ENCODE measurements around the gene POPDC2. TPM values are rescaled to one million over a fixed set of nuclear protein-coding genes. Genes with fewer than 3 reads are reported as not detected.

The POPDC2 gene
- polyA plus RNA-seq, 4 donors: 1.8 to 8.6 (median 3.3) TPM

DNA sequence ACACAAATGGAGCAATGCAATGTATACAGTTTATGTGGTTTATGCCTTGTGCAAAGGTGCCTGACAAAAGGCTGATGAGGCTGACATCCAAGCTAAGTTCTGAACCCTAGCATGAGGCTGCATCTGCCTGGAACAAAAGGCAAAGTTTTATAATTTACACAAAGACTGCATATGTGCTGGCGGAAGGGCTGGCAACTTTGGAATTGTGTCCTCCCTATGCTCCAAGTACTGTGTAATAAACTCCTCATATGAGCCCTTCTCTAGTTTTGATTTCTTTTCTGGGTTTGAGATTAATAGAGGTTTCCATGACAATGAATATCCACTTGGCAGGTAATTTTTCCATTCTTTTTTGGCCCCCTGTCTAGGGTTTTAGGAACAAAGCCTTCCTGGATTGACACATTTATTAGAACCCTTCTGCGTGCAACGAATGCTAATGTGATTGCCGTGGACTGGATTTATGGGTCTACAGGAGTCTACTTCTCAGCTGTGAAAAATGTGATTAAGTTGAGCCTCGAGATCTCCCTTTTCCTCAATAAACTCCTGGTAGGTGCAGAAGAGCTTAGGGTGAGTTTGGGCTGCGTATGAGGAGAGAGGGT is 51.9 kb downstream of the POPDC2 start:
- 87 to 90% (median 87%) methylated on average over 6 of the region's 6 CpGs for WGBS, 3 donors
- no peak for DNase-seq
- Histone ChIP-seq H3K27ac (ENCODE audit: low read depth in 1 of 3, low read length in 2 of 3) (no peak overlapping the region), H3K4me3 (ENCODE audit: low read depth in 1 of 3, low read length in 3 of 3) (no peak overlapping the region), H3K9me3 (ENCODE audit: control insufficient read depth in 2 of 2, insufficient read depth in 1 of 2, low read depth in 1 of 2, low read length in 1 of 2) (no peaks in the 10 kb centered on the region), H3K4me1 (ENCODE audit: control insufficient read depth in 3 of 3, insufficient read depth in 2 of 3, low read depth in 1 of 3, low read length in 2 of 3) (no peaks in the 10 kb centered on the region), H3K36me3 (ENCODE audit: control insufficient read depth in 3 of 3, insufficient read depth in 2 of 3, low read depth in 1 of 3, low read length in 3 of 3) (peaks cover 0 to 3% (median 0%) of the 10 kb centered on the region in 3 donors), H3K27me3 (ENCODE audit: control insufficient read depth in 3 of 3, insufficient read depth in 3 of 3, low read length in 3 of 3) (no peaks in the 10 kb centered on the region)
- no peak for FAIRE-seq

DNA sequence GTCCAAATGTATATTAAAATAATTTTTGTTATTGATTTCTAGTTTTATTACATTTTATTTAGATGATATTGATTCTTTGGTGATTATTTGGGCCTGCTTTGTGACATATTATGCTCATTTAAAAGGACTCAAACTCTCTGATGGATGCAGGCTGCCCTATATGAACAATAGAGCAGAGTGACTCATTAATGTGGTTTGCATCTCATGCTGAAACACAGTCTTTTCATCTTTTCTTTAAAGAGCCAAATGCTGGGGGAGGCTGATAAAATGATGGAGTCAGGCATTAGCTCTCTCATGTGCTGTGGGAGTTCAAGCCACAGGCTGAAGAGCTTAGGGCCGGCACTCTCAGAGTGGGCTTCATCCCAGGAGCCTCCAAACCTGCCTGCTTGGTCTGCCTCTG is 55.5 kb downstream of the POPDC2 start:
- no peak for DNase-seq
- 70 to 84% (median 77%) methylated on average over 1 of the region's 1 CpG for WGBS, 3 donors
- Histone ChIP-seq H3K27ac (ENCODE audit: low read depth in 1 of 3, low read length in 2 of 3) (no peak overlapping the region), H3K9me3 (ENCODE audit: control insufficient read depth in 2 of 2, insufficient read depth in 1 of 2, low read depth in 1 of 2, low read length in 1 of 2) (no peaks in the 10 kb centered on the region), H3K4me1 (ENCODE audit: control insufficient read depth in 3 of 3, insufficient read depth in 2 of 3, low read depth in 1 of 3, low read length in 2 of 3) (no peaks in the 10 kb centered on the region), H3K4me3 (ENCODE audit: low read depth in 1 of 3, low read length in 3 of 3) (no peak overlapping the region), H3K36me3 (ENCODE audit: control insufficient read depth in 3 of 3, insufficient read depth in 2 of 3, low read depth in 1 of 3, low read length in 3 of 3) (peaks cover 0 to 3% (median 0%) of the 10 kb centered on the region in 3 donors), H3K27me3 (ENCODE audit: control insufficient read depth in 3 of 3, insufficient read depth in 3 of 3, low read length in 3 of 3) (no peaks in the 10 kb centered on the region)
- no peak for FAIRE-seq

GRCh38 chr3:119602676-119603075 is 57.7 kb downstream of the POPDC2 start:
- Histone ChIP-seq H3K9me3 (ENCODE audit: control insufficient read depth in 2 of 2, insufficient read depth in 1 of 2, low read depth in 1 of 2, low read length in 1 of 2) (no peaks in the 10 kb centered on the region), H3K36me3 (ENCODE audit: control insufficient read depth in 3 of 3, insufficient read depth in 2 of 3, low read depth in 1 of 3, low read length in 3 of 3) (peaks cover 0 to 3% (median 0%) of the 10 kb centered on the region in 3 donors), H3K4me1 (ENCODE audit: control insufficient read depth in 3 of 3, insufficient read depth in 2 of 3, low read depth in 1 of 3, low read length in 2 of 3) (peaks cover 0 to 4% (median 0%) of the 10 kb centered on the region in 3 donors), H3K27ac (ENCODE audit: low read depth in 1 of 3, low read length in 2 of 3) (no peak overlapping the region), H3K27me3 (ENCODE audit: control insufficient read depth in 3 of 3, insufficient read depth in 3 of 3, low read length in 3 of 3) (no peaks in the 10 kb centered on the region), H3K4me3 (ENCODE audit: low read depth in 1 of 3, low read length in 3 of 3) (no peak overlapping the region)
- FAIRE-seq (no peak), DNase-seq (no peak)
- WGBS, 3 donors: 64 to 90% (median 78%) methylated on average over 1 of the region's 1 CpG

DNA sequence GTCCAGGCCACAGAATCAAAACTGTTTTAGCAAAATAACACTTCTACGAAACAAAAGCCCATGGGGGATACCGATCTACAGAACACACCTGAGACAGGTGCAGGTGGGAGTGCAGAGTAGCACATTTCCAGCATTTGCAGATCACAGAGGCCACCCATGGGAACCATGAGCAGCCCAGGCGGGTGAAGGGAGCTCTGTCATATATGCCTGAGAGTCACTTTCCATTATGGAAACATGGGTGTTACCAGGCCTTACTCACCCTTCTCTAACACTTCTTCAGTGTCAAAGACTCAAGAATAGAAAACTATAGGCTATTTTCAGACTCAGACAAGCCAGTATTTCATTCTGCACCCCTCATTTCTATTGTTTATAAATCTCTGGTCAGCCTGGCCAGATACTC is 59.2 kb downstream of the POPDC2 start:
- DNase-seq (no peak), FAIRE-seq (no peak)
- no peaks in the 10 kb centered on the region for H3K36me3 ChIP-seq (ENCODE audit: control insufficient read depth in 3 of 3, insufficient read depth in 2 of 3, low read depth in 1 of 3, low read length in 3 of 3)
- H3K4me1 ChIP-seq (ENCODE audit: control insufficient read depth in 3 of 3, insufficient read depth in 2 of 3, low read depth in 1 of 3, low read length in 2 of 3): peaks cover 0 to 8% (median 0%) of the 10 kb centered on the region in 3 donors
- H3K9me3 ChIP-seq (ENCODE audit: control insufficient read depth in 2 of 2, insufficient read depth in 1 of 2, low read depth in 1 of 2, low read length in 1 of 2): no peaks in the 10 kb centered on the region
- no peak overlapping the region for H3K27ac ChIP-seq (ENCODE audit: low read depth in 1 of 3, low read length in 2 of 3)
- no peaks in the 10 kb centered on the region for H3K27me3 ChIP-seq (ENCODE audit: control insufficient read depth in 3 of 3, insufficient read depth in 3 of 3, low read length in 3 of 3)
- H3K4me3 ChIP-seq (ENCODE audit: low read depth in 1 of 3, low read length in 3 of 3): no peak overlapping the region
- WGBS, 3 donors: 86 to 92% (median 91%) methylated on average over 3 of the region's 3 CpGs

GRCh38 chr3:119600732-119601131 is 59.7 kb downstream of the POPDC2 start:
- H3K4me1 ChIP-seq (ENCODE audit: control insufficient read depth in 3 of 3, insufficient read depth in 2 of 3, low read depth in 1 of 3, low read length in 2 of 3): peaks cover 0 to 8% (median 0%) of the 10 kb centered on the region in 3 donors
- FAIRE-seq: no peak
- DNase-seq: no peak
- H3K27ac ChIP-seq (ENCODE audit: low read depth in 1 of 3, low read length in 2 of 3): no peak overlapping the region
- H3K36me3 ChIP-seq (ENCODE audit: control insufficient read depth in 3 of 3, insufficient read depth in 2 of 3, low read depth in 1 of 3, low read length in 3 of 3): no peaks in the 10 kb centered on the region
- H3K4me3 ChIP-seq (ENCODE audit: low read depth in 1 of 3, low read length in 3 of 3): no peak overlapping the region
- no peaks in the 10 kb centered on the region for H3K27me3 ChIP-seq (ENCODE audit: control insufficient read depth in 3 of 3, insufficient read depth in 3 of 3, low read length in 3 of 3)
- H3K9me3 ChIP-seq (ENCODE audit: control insufficient read depth in 2 of 2, insufficient read depth in 1 of 2, low read depth in 1 of 2, low read length in 1 of 2): no peaks in the 10 kb centered on the region
- 63 to 72% (median 69%) methylated on average over 3 to 5 of the region's 5 CpGs for WGBS, 3 donors

DNA sequence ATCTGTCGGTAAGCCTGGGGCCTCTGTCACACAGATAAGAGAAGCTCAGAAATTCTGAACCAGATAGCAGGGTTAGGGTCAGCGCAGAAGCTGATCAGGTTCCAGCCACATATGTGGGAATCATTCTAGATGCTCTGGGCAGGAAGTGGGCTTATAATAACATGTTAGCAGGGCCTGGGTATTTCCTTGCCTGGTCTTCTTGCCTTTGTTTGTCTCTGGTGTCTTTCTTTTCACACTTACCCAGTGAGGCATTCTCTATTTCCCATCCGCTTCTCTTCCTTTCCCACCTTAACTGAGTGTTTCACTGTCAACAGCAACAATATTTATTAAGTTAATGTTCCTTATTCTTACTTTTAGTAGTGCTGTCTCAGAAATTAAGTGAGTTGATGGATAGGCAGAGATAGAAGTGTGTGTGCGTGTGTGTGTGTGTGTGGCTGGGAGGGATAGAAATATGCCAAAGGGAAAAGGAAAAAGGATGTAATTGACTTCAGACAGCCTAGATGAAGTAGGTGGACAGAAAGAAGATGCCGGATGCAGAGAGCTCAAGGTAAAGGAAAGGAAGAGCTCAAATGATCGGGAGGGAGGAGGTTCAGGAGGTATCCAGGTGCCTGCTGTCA is 60.7 kb downstream of the POPDC2 start:
- H3K4me1 ChIP-seq (ENCODE audit: control insufficient read depth in 3 of 3, insufficient read depth in 2 of 3, low read depth in 1 of 3, low read length in 2 of 3): peaks cover 0 to 8% (median 0%) of the 10 kb centered on the region in 3 donors
- H3K9me3 ChIP-seq (ENCODE audit: control insufficient read depth in 2 of 2, insufficient read depth in 1 of 2, low read depth in 1 of 2, low read length in 1 of 2): no peaks in the 10 kb centered on the region
- H3K4me3 ChIP-seq (ENCODE audit: low read depth in 1 of 3, low read length in 3 of 3): no peak overlapping the region
- H3K27ac ChIP-seq (ENCODE audit: low read depth in 1 of 3, low read length in 2 of 3): no peak overlapping the region
- DNase-seq (no peak), FAIRE-seq (no peak)
- no peaks in the 10 kb centered on the region for H3K27me3 ChIP-seq (ENCODE audit: control insufficient read depth in 3 of 3, insufficient read depth in 3 of 3, low read length in 3 of 3)
- 89 to 96% (median 91%) methylated on average over 6 of the region's 6 CpGs for WGBS, 3 donors
- no peaks in the 10 kb centered on the region for H3K36me3 ChIP-seq (ENCODE audit: control insufficient read depth in 3 of 3, insufficient read depth in 2 of 3, low read depth in 1 of 3, low read length in 3 of 3)

- Histone ChIP-seq H3K36me3 (ENCODE audit: control insufficient read depth in 3 of 3, insufficient read depth in 2 of 3, low read depth in 1 of 3, low read length in 3 of 3) (no peaks in the 10 kb centered on the region), H3K27ac (ENCODE audit: low read depth in 1 of 3, low read length in 2 of 3) (peak overlapping the region in 1 of 3 donors; percentile 33), H3K27me3 (ENCODE audit: control insufficient read depth in 3 of 3, insufficient read depth in 3 of 3, low read length in 3 of 3) (no peaks in the 10 kb centered on the region), H3K4me3 (ENCODE audit: low read depth in 1 of 3, low read length in 3 of 3) (no peak overlapping the region), H3K9me3 (ENCODE audit: control insufficient read depth in 2 of 2, insufficient read depth in 1 of 2, low read depth in 1 of 2, low read length in 1 of 2) (no peaks in the 10 kb centered on the region), H3K4me1 (ENCODE audit: control insufficient read depth in 3 of 3, insufficient read depth in 2 of 3, low read depth in 1 of 3, low read length in 2 of 3) (peaks cover 0 to 8% (median 0%) of the 10 kb centered on the region in 3 donors)
- 85 to 92% (median 91%) methylated on average over 1 of the region's 1 CpG for WGBS, 3 donors
- DNase-seq: no peak
- no peak for FAIRE-seq
Measured at GRCh38 chr3:119598410-119599098, 61.8 kb downstream of the POPDC2 start.

DNA sequence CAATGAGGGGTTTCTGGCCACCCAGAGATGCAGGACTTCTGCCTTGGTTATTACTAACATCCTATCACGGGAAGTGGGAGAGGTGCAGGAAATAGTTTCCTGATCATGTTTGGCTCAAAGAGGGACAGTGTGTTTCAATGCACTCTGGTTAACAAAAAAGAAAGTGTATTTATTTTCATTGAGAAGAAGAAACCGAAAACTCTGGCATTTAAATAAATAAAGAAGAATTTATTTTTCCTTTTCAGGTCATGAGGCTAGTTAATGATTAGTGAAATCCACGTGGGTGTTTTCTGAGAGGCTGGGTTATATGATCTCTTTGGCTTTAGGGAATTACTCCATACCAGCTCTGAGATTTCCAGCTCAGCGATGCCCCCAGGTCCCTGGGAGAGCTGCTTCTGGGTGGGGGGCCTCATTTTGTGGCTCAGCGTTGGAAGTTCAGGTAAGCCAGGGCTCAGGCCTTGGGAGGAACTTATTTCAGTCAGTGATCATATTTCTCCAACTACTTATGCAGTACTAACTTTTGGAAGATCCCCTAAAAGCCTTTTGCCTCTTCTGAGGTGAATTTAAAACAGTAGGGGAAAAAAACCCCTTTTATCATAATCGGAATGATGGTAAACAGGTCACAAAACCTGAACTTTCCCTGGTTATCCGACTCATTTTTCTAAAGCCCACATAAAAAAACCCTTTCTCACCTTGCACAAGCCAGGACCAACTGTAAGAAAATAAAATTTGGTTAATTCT is 62.7 kb downstream of the POPDC2 start, which contains the start of gene PLA1A:
Gene PLA1A, plus strand, starts transcription at position 338 of the 741 bp plus-strand sequence. Its CDS starts 29 bp downstream, at position 367.
- DNase-seq: peak; percentile 20 to 87
- no peak for FAIRE-seq
- H3K27me3 ChIP-seq (ENCODE audit: control insufficient read depth in 3 of 3, insufficient read depth in 3 of 3, low read length in 3 of 3): no peaks in the 10 kb centered on the region
- no peaks in the 10 kb centered on the region for H3K36me3 ChIP-seq (ENCODE audit: control insufficient read depth in 3 of 3, insufficient read depth in 2 of 3, low read depth in 1 of 3, low read length in 3 of 3)
- H3K27ac ChIP-seq (ENCODE audit: low read depth in 1 of 3, low read length in 2 of 3): peak within 1 kb of the TSS in 2 of 3 donors; percentile 54 to 67
- 35 to 50% (median 40%) methylated on average over 7 of the region's 7 CpGs for WGBS, 3 donors
- peak within 1 kb of the TSS in 1 of 3 donors; percentile 13 for H3K4me3 ChIP-seq (ENCODE audit: low read depth in 1 of 3, low read length in 3 of 3)
- H3K4me1 ChIP-seq (ENCODE audit: control insufficient read depth in 3 of 3, insufficient read depth in 2 of 3, low read depth in 1 of 3, low read length in 2 of 3): peaks cover 0 to 8% (median 0%) of the 10 kb centered on the region in 3 donors
- H3K9me3 ChIP-seq (ENCODE audit: control insufficient read depth in 2 of 2, insufficient read depth in 1 of 2, low read depth in 1 of 2, low read length in 1 of 2): no peaks in the 10 kb centered on the region

Measured in small intestine (tissue), 7 donors.